ENCODE results near the gene CCDC157.
"Not testable (repeated sequence)": the region's sequence is repeated elsewhere in the genome, so short reads cannot be mapped to it uniquely, and the experiment has no call there.

CCDC157 gene

GRCh38 chr22:30397656-30398635, 41.1 kb downstream of the CCDC157 start:
- TF ChIP-seq CTCF (IDR thresholded peaks at IDR 0.05; ENCODE audit: borderline replicate concordance, insufficient read depth, low read depth, low read length) = no peak
- H3K4me3 ChIP-seq (ENCODE audit: low read depth, low read length) = no peak overlapping the region

- no peak overlapping the region for H3K4me3 ChIP-seq (ENCODE audit: low read depth, low read length)
- no peak for TF ChIP-seq CTCF (IDR thresholded peaks at IDR 0.05; ENCODE audit: borderline replicate concordance, insufficient read depth, low read depth, low read length)
Observed at GRCh38 chr22:30398685-30399680, 42.2 kb downstream of the CCDC157 start.

GRCh38 chr22:30399718-30400117, 42.9 kb downstream of the CCDC157 start:
- TF ChIP-seq CTCF (IDR thresholded peaks at IDR 0.05; ENCODE audit: borderline replicate concordance, insufficient read depth, low read depth, low read length) = no peak
- no peak overlapping the region for H3K4me3 ChIP-seq (ENCODE audit: low read depth, low read length)

GRCh38 chr22:30400159-30400558, 43.4 kb downstream of the CCDC157 start:
- TF ChIP-seq CTCF (IDR thresholded peaks at IDR 0.05; ENCODE audit: borderline replicate concordance, insufficient read depth, low read depth, low read length) = no peak
- H3K4me3 ChIP-seq (ENCODE audit: low read depth, low read length) = no peak overlapping the region

- not testable (repeated sequence) for H3K4me3 ChIP-seq (ENCODE audit: low read depth, low read length)
Observed at GRCh38 chr22:30401024-30401423, 44.2 kb downstream of the CCDC157 start.

- H3K4me3 ChIP-seq (ENCODE audit: low read depth, low read length) = no peak overlapping the region
- TF ChIP-seq CTCF (IDR thresholded peaks at IDR 0.05; ENCODE audit: borderline replicate concordance, insufficient read depth, low read depth, low read length) = no peak
Observed at GRCh38 chr22:30402028-30402765, 45.4 kb downstream of the CCDC157 start.

GRCh38 chr22:30402766-30403104, 45.9 kb downstream of the CCDC157 start:
- H3K4me3 ChIP-seq (ENCODE audit: low read depth, low read length) = not testable (repeated sequence)

Data from GM12875 (cell line).